H9 (cell line): Measurements from ENCODE around the gene AKIRIN1. TPM values are rescaled to one million over a fixed set of nuclear protein-coding genes. Genes with fewer than 3 reads are reported as not detected.
A peak's percentile ranks its signal among the peaks of the same experiment; 100 is the strongest.

Experiments used
- DNase-seq: peaks from one replicate; pipeline ENCODE4 v3.0.0-alpha.2; 2017
- H2AFZ ChIP-seq: one replicate; pipeline ENCODE4 v1.6.1; 2013; ENCODE audit warnings: mild to moderate bottlenecking, low read length, control low read depth, moderate library complexity
- H2AK5ac ChIP-seq: 2 replicates; pipeline ENCODE4 v1.6.1; 2013; ENCODE audit warnings: low read length, control low read depth, mixed read lengths; ENCODE audit not compliant: insufficient read length
- H2BK120ac ChIP-seq: one replicate; pipeline ENCODE4 v1.6.1; 2013; ENCODE audit warnings: low read depth, mild to moderate bottlenecking, low read length, control low read depth, inconsistent platforms; ENCODE audit not compliant: poor library complexity, severe bottlenecking
- H2BK12ac ChIP-seq: 2 replicates; pipeline ENCODE4 v1.6.1; 2013; ENCODE audit warnings: low read length, control low read depth, mixed read lengths, low read depth; ENCODE audit not compliant: insufficient read length
- H2BK15ac ChIP-seq: 2 replicates; pipeline ENCODE4 v1.6.1; 2013; ENCODE audit warnings: low read depth, low read length, control low read depth
- H2BK20ac ChIP-seq: one replicate; pipeline ENCODE4 v1.6.1; 2013; ENCODE audit warnings: low read depth, mild to moderate bottlenecking, low read length, control low read depth, inconsistent platforms; ENCODE audit not compliant: poor library complexity, severe bottlenecking
- H2BK5ac ChIP-seq: 2 replicates; pipeline ENCODE4 v1.6.1; 2013; ENCODE audit warnings: low read length, control low read depth, mixed read lengths; ENCODE audit not compliant: insufficient read length
- H3K14ac ChIP-seq: 2 replicates; pipeline ENCODE4 v1.6.1; 2013; ENCODE audit warnings: low read length, control low read depth; ENCODE audit not compliant: insufficient read depth
- H3K18ac ChIP-seq: 2 replicates; pipeline ENCODE4 v1.6.1; 2013; ENCODE audit warnings: low read depth, mild to moderate bottlenecking, mixed read lengths, low read length, control low read depth; ENCODE audit not compliant: insufficient read length
- H3K23ac ChIP-seq: 2 replicates; pipeline ENCODE4 v1.6.1; 2013; ENCODE audit warnings: low read length, control low read depth, mixed read lengths, low read depth; ENCODE audit not compliant: insufficient read length
- H3K23me2 ChIP-seq: 2 replicates; pipeline ENCODE4 v1.6.1; 2013; ENCODE audit warnings: low read depth, mild to moderate bottlenecking, mixed read lengths, low read length, control low read depth; ENCODE audit not compliant: insufficient read length, poor library complexity, severe bottlenecking
- H3K27ac ChIP-seq: 2 replicates; pipeline ENCODE4 v1.5.1; 2013; ENCODE audit warnings: low read length, control low read depth, mixed read lengths, low read depth; ENCODE audit not compliant: insufficient read length
- H3K27me3 ChIP-seq: 2 replicates; pipeline ENCODE4 v1.6.1; 2013; ENCODE audit warnings: low read length, control low read depth, inconsistent platforms; ENCODE audit not compliant: insufficient read depth
- H3K4ac ChIP-seq: 2 replicates; pipeline ENCODE4 v1.6.1; 2013; ENCODE audit warnings: low read depth, mild to moderate bottlenecking, control low read depth, inconsistent platforms, low read length, moderate library complexity
- H3K4me1 ChIP-seq: 2 replicates; pipeline ENCODE4 v1.6.1; 2013; ENCODE audit warnings: low read length, control low read depth, inconsistent platforms; ENCODE audit not compliant: insufficient read depth
- H3K4me2 ChIP-seq: 2 replicates; pipeline ENCODE4 v1.6.1; 2013; ENCODE audit warnings: low read length, control low read depth, mixed read lengths; ENCODE audit not compliant: insufficient read length, insufficient read depth
- H3K56ac ChIP-seq: 2 replicates; pipeline ENCODE4 v1.6.1; 2013; ENCODE audit warnings: low read depth, mild to moderate bottlenecking, mixed read lengths, low read length, control low read depth; ENCODE audit not compliant: insufficient read length
- H3K79me1 ChIP-seq: 2 replicates; pipeline ENCODE4 v1.6.1; 2013; ENCODE audit warnings: low read depth, mild to moderate bottlenecking, moderate library complexity, low read length, control low read depth, inconsistent platforms; ENCODE audit not compliant: insufficient read depth, poor library complexity, severe bottlenecking
- H3K79me2 ChIP-seq: 2 replicates; pipeline ENCODE4 v1.6.1; 2013; ENCODE audit warnings: low read length, control low read depth, inconsistent platforms; ENCODE audit not compliant: insufficient read depth
- H3K9ac ChIP-seq: 2 replicates; pipeline ENCODE4 v1.6.1; 2013; ENCODE audit warnings: low read length, control low read depth, mixed read lengths; ENCODE audit not compliant: insufficient read length; ENCODE audit errors: extremely low read depth
- H3K9me3 ChIP-seq: one replicate; pipeline ENCODE4 v1.6.1; 2013; ENCODE audit warnings: low read depth, low read length, inconsistent platforms; ENCODE audit not compliant: control insufficient read depth
- H3T11ph ChIP-seq: one replicate; pipeline ENCODE4 v1.6.1; 2013; ENCODE audit warnings: mild to moderate bottlenecking, low read length, control low read depth, inconsistent platforms
- H4K20me1 ChIP-seq: one replicate; pipeline ENCODE4 v1.6.1; 2013; ENCODE audit not compliant: control insufficient read depth, insufficient read length, insufficient read depth
- H4K5ac ChIP-seq: 2 replicates; pipeline ENCODE4 v1.6.1; 2013; ENCODE audit warnings: low read depth, mild to moderate bottlenecking, mixed read lengths, low read length, control low read depth; ENCODE audit not compliant: insufficient read length
- H4K8ac ChIP-seq: replicated peaks from 2 replicates; pipeline ENCODE4 v1.6.1; 2013; ENCODE audit warnings: low read length, control low read depth, mixed read lengths, low read depth; ENCODE audit not compliant: insufficient read length
- H4K91ac ChIP-seq: 2 replicates; pipeline ENCODE4 v1.6.1; 2013; ENCODE audit warnings: low read depth, mild to moderate bottlenecking, moderate library complexity, mixed read lengths, low read length, control low read depth; ENCODE audit not compliant: insufficient read length
- H3K27ac Mint-ChIP-seq, 3 experiments: 2 replicates in 2 of 3; 3 replicates in 1 of 3; pipeline ENCODE4 v1.8.0; 2020 to 2021; ENCODE audit warnings: mixed read lengths in 3 of 3, mild to moderate bottlenecking in 1 of 3, moderate library complexity in 1 of 3
- H3K27me3 Mint-ChIP-seq: 2 replicates; pipeline ENCODE4 v1.8.0; 2021; ENCODE audit warnings: low read depth, mild to moderate bottlenecking, moderate library complexity, mixed read lengths
- H3K36me3 Mint-ChIP-seq, 3 experiments: 2 replicates in 2 of 3; 3 replicates in 1 of 3; pipeline ENCODE4 v1.8.0; 2020 to 2021; ENCODE audit warnings: low read depth in 3 of 3, mixed read lengths in 3 of 3; ENCODE audit not compliant: insufficient read depth in 1 of 3
- H3K4me1 Mint-ChIP-seq, 2 experiments: 2 replicates each; pipeline ENCODE4 v1.8.0; 2020; ENCODE audit warnings: mixed read lengths in 2 of 2
- H3K4me3 Mint-ChIP-seq, 2 experiments: 2 replicates in 1 of 2; 3 replicates in 1 of 2; pipeline ENCODE4 v1.8.0; 2020 to 2021; ENCODE audit warnings: mild to moderate bottlenecking in 2 of 2, mixed read lengths in 2 of 2, moderate library complexity in 1 of 2
- H3K9me3 Mint-ChIP-seq, 2 experiments: 2 replicates in 1 of 2; 3 replicates in 1 of 2; pipeline ENCODE4 v1.8.0; 2020; ENCODE audit warnings: mild to moderate bottlenecking in 2 of 2, mixed read lengths in 2 of 2, moderate library complexity in 1 of 2
- CTCF ChIP-seq: fragments of 200-600 bp; sonication (generic); conservative IDR thresholded peaks from 3 replicates; pipeline ENCODE4 v1.8.0; 2021; ENCODE audit warnings: antibody characterized with exemption, mild to moderate bottlenecking
- WGBS: extraction: QIAGEN DNeasy Blood & Tissue Kit; methylation state at CpG from one replicate; pipeline ENCODE4 v1.1.7; 2013; ENCODE audit warnings: missing lambda C conversion rate, low lambda C conversion rate, mixed read lengths; ENCODE audit not compliant: insufficient read length; ENCODE audit errors: extremely low coverage; 5-methylcytosine and 5-hydroxymethylcytosine counted together
- total RNA-seq: library from RNA; stranded (reverse); gene quantifications from 2 replicates; pipeline ENCODE4 v1.2.1, GENCODE V29; 2021

The AKIRIN1 gene
- total RNA-seq, 1 experiment from 2014 or later = 237 TPM

DNA sequence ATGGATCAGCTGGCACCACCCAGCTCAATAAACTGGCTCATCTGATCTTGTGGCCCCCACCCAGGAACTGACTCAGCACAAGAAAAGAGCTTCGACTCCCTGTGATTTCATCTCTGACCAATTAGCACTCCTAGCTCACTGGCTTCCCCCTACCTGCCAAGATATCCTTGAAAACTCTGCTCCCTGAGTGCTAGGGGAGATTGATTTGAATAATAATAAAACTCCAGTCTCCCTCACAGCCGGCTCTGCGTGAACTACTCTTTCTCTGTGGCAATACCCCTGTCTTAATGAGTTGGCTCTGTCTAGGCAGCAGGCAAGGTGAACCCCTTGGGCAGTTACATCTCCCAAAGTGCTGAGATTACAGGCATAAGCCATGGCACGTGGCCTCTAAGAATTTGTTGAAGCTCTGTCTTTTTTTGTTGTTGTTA is 37.6 kb upstream of the AKIRIN1 start:
- H3K4me1 Mint-ChIP-seq = peaks cover 9 to 18% of the 10 kb centered on the region in 2 experiments
- H3K27ac Mint-ChIP-seq = peak overlapping the region; percentile 82 to 97 (median 95)
- Histone ChIP-seq H2BK12ac (no peak overlapping the region), H3K79me2 (no peaks in the 10 kb centered on the region), H3K4me1 (peaks cover 4% of the 10 kb centered on the region; the same call in 1 of the 2 replicates), H4K91ac (no peak overlapping the region), H3K23ac (no peak overlapping the region), H2AFZ (no peak overlapping the region), H4K20me1 (no peaks in the 10 kb centered on the region), H3T11ph (no peak overlapping the region), H4K8ac (no peak overlapping the region), H2BK5ac (no peak overlapping the region), H3K9ac (no peak overlapping the region), H2BK120ac (no peak overlapping the region), H3K23me2 (no peaks in the 10 kb centered on the region), H3K4ac (no peak overlapping the region), H3K79me1 (no peaks in the 10 kb centered on the region), H3K4me2 (peak overlapping the region; percentile 41), H2AK5ac (no peak overlapping the region), H2BK20ac (no peak overlapping the region), H3K56ac (no peak overlapping the region), H3K9me3 (no peaks in the 10 kb centered on the region), H3K18ac (no peak overlapping the region), H4K5ac (no peak overlapping the region), H3K27ac (peak overlapping the region; percentile 88), H3K14ac (no peak overlapping the region), H3K27me3 (no peaks in the 10 kb centered on the region), H2BK15ac (no peak overlapping the region)
- H3K36me3 Mint-ChIP-seq = peaks cover 0 to 4% (median 0%) of the 10 kb centered on the region in 3 experiments; a peak in 1 of 7 replicates
- peaks cover 3 to 6% of the 10 kb centered on the region in 2 experiments; a peak in 3 of 5 replicates for H3K9me3 Mint-ChIP-seq
- no peak for TF ChIP-seq CTCF
- no peak overlapping the region for H3K4me3 Mint-ChIP-seq
- DNase-seq = peak; percentile 73
- WGBS = no CpG with 5 or more reads among the region's 4 CpGs
- no peaks in the 10 kb centered on the region; the same call in 1 of the 2 replicates for H3K27me3 Mint-ChIP-seq
